ENCODE measurements around the gene GOLGA6L2.

GRCh38 chr15:23457890-23458289 lies 10.8 kb upstream of the GOLGA6L2 start:
- TF ChIP-seq CTCF (IDR thresholded peaks at IDR 0.05; ENCODE audit: low read depth, low read length) (no peak), POLR2A (IDR thresholded peaks at IDR 0.05; ENCODE audit: extremely low read depth, insufficient read length) (no peak)

All from NB4 (cell line).